HepG2 (cell line): ENCODE data around the gene EEFSEC. TPM values are rescaled to one million over a fixed set of nuclear protein-coding genes. Genes with fewer than 3 reads are reported as not detected.

Source experiments
- ATAC-seq: fragments of 200-7000 bp; cut with Tn5 transposase; 3 replicates; pipeline ENCODE4 v1.9.1; 2020; ENCODE audit warnings: mild to moderate bottlenecking, moderate library complexity
- BruUV-seq: library from RNA; stranded (reverse); fragments of 400-500 nt; replicated peaks from 2 replicates; lab custom pipeline; 2021; lab: Mats Ljungman, UMichigan
- CTCF ChIA-PET: fragments of 300-600 bp; formaldehyde crosslinking; extraction: SDS; loops from one replicate; lab custom pipeline; 2021; ENCODE audit warnings: low total read pairs, inconsistent platforms, low intra/inter-chr PET ratio; lab: Yijun Ruan, JAX
- POLR2A ChIA-PET: fragments of 350-600 bp; sonication (Branson Sonifier 250); formaldehyde crosslinking; loops from one replicate; lab custom pipeline; 2020; ENCODE audit warnings: antibody characterized with exemption, inconsistent platforms; lab: Yijun Ruan, JAX
- DNase-seq: peaks from one replicate; pipeline ENCODE4 v3.0.0-alpha.2; 2015; ENCODE audit warnings: low spot score
- FAIRE-seq: peaks from 3 replicates; lab custom pipeline; 2011; peaks lifted over from hg19 to GRCh38; lab: Jason Lieb, UNC
- H2AFZ ChIP-seq: one replicate; pipeline ENCODE4 v1.6.1; 2011; ENCODE audit warnings: low read length, inconsistent platforms
- H3K27ac ChIP-seq: fragments of 300-600 bp; 3 replicates; pipeline ENCODE4 v1.8.0; 2011; ENCODE audit warnings: mixed run types, mild to moderate bottlenecking, mixed read lengths, low read length, inconsistent platforms; ENCODE audit not compliant: insufficient read depth; ENCODE audit errors: extremely low read length
- H3K27me3 ChIP-seq, 2 experiments: fragments of 200-600 bp in 1 of 2; 2 replicates in 1 of 2; 3 replicates in 1 of 2; pipeline versions ENCODE4 v1.6.0 to v1.8.0; 2011; ENCODE audit warnings: low read length in 2 of 2, mild to moderate bottlenecking in 2 of 2, moderate library complexity in 2 of 2, inconsistent platforms in 1 of 2; ENCODE audit not compliant: insufficient read depth in 2 of 2, control insufficient read depth in 1 of 2
- H3K36me3 ChIP-seq, 2 experiments: fragments of 200-600 bp in 1 of 2; replicated peaks in 1 of 2; 2 replicates in 1 of 2; 3 replicates in 1 of 2; pipeline versions ENCODE4 v1.5.1 to v1.8.0; 2011; ENCODE audit warnings: low read length in 2 of 2, inconsistent platforms in 1 of 2; ENCODE audit not compliant: insufficient read depth in 2 of 2, control insufficient read depth in 1 of 2
- H3K4me1 ChIP-seq: 2 replicates; pipeline ENCODE4 v1.5.1; 2012; ENCODE audit warnings: low read length, inconsistent platforms; ENCODE audit not compliant: insufficient read depth
- H3K4me2 ChIP-seq: 2 replicates; pipeline ENCODE4 v1.6.0; 2011; ENCODE audit warnings: low read depth, low read length, inconsistent platforms
- H3K4me3 ChIP-seq, 3 experiments: fragments of 200-600 bp in 1 of 3; sonication (generic), shearing (Covaris generic) in 1 of 3; replicated peaks in 1 of 3; 2 replicates each; pipeline ENCODE4 v1.5.1; 2011 to 2016; ENCODE audit warnings: low read length in 3 of 3, inconsistent platforms in 2 of 3, low read depth in 2 of 3, mild to moderate bottlenecking in 2 of 3, control low read depth in 1 of 3, mixed read lengths in 1 of 3; ENCODE audit not compliant: insufficient read depth in 1 of 3
- H3K79me2 ChIP-seq: one replicate; pipeline ENCODE4 v1.6.1; 2011; ENCODE audit warnings: low read length, inconsistent platforms; ENCODE audit not compliant: insufficient read depth
- H3K9ac ChIP-seq: 2 replicates; pipeline ENCODE4 v1.6.0; 2011; ENCODE audit warnings: mild to moderate bottlenecking, low read depth, low read length, inconsistent platforms; ENCODE audit not compliant: insufficient read depth
- H3K9me3 ChIP-seq: 2 replicates; pipeline ENCODE4 v1.5.1; 2012; ENCODE audit warnings: mild to moderate bottlenecking, low read length
- H4K20me1 ChIP-seq: 2 replicates; pipeline ENCODE4 v1.6.0; 2011; ENCODE audit warnings: inconsistent platforms, mild to moderate bottlenecking, low read length, moderate library complexity; ENCODE audit not compliant: insufficient read depth
- ARID3A ChIP-seq: IDR thresholded peaks from 2 replicates; pipeline ENCODE4 v1.6.1; 2012; ENCODE audit warnings: low read depth, low read length, improper control_type of control experiment
- DNMT3B ChIP-seq: conservative IDR thresholded peaks from 2 replicates; pipeline ENCODE4 v1.6.1; 2016; ENCODE audit warnings: missing biosample characterization, control low read depth
- FOXA3 ChIP-seq: IDR thresholded peaks from 2 replicates; pipeline ENCODE4 v1.6.1; 2016; ENCODE audit warnings: missing genetic modification reagents, missing compliant biosample characterization
- HNF1B ChIP-seq: sonication (generic); formaldehyde crosslinking; IDR thresholded peaks from 2 replicates; pipeline ENCODE4 v1.5.1; 2020; ENCODE audit warnings: mild to moderate bottlenecking, moderate library complexity, missing genetic modification reagents
- JDP2 ChIP-seq: sonication (generic); formaldehyde crosslinking; IDR thresholded peaks from 2 replicates; pipeline ENCODE4 v1.8.1; 2022; ENCODE audit warnings: missing genetic modification reagents, borderline replicate concordance
- MATR3 ChIP-seq: sonication (generic); formaldehyde crosslinking; IDR thresholded peaks from 2 replicates; pipeline ENCODE4 v1.4.0; 2020; ENCODE audit warnings: missing genetic modification reagents
- MTERF4 ChIP-seq: sonication (generic); formaldehyde crosslinking; IDR thresholded peaks from 2 replicates; pipeline ENCODE4 v1.8.0; 2023; ENCODE audit warnings: mild to moderate bottlenecking, missing genetic modification reagents
- NCOA2 ChIP-seq: sonication (generic); formaldehyde crosslinking; IDR thresholded peaks from 2 replicates; pipeline ENCODE4 v1.8.0; 2022; ENCODE audit warnings: inconsistent platforms
- REL ChIP-seq: sonication (generic); formaldehyde crosslinking; conservative IDR thresholded peaks from 2 replicates; pipeline ENCODE4 v1.8.0; 2022; ENCODE audit warnings: mild to moderate bottlenecking, missing genetic modification reagents, moderate library complexity
- REPIN1 ChIP-seq: sonication (generic); formaldehyde crosslinking; IDR thresholded peaks from 2 replicates; pipeline ENCODE4 v1.8.0; 2022; ENCODE audit warnings: missing genetic modification reagents, low read depth, mild to moderate bottlenecking, borderline replicate concordance
- ZFP82 ChIP-seq: sonication (generic); formaldehyde crosslinking; IDR thresholded peaks from 2 replicates; pipeline ENCODE4 v1.5.1; 2020; ENCODE audit warnings: mild to moderate bottlenecking, missing genetic modification reagents, borderline replicate concordance
- ZNF18 ChIP-seq: sonication (generic); formaldehyde crosslinking; IDR thresholded peaks from 2 replicates; pipeline ENCODE4 v1.8.0; 2022; ENCODE audit warnings: mild to moderate bottlenecking, missing genetic modification reagents; ENCODE audit not compliant: insufficient replicate concordance
- ZNF275 ChIP-seq: sonication (generic); formaldehyde crosslinking; IDR thresholded peaks from 2 replicates; pipeline ENCODE4 v1.8.0; 2022; ENCODE audit warnings: missing genetic modification reagents, mild to moderate bottlenecking, inconsistent platforms, borderline replicate concordance
- ZNF326 ChIP-seq: sonication (generic); formaldehyde crosslinking; IDR thresholded peaks from 2 replicates; pipeline ENCODE4 v1.4.0; 2020; ENCODE audit warnings: missing genetic modification reagents, borderline replicate concordance
- ZNF547 ChIP-seq: sonication (generic); formaldehyde crosslinking; IDR thresholded peaks from 2 replicates; pipeline ENCODE4 v1.5.1; 2020; ENCODE audit warnings: mild to moderate bottlenecking, missing genetic modification reagents
- WGBS: methylation state at CpG from one replicate; pipeline ENCODE4 v1.1.6; 2017; ENCODE audit warnings: low lambda C conversion rate; 5-methylcytosine and 5-hydroxymethylcytosine counted together
- in situ Hi-C: cut with HindIII; loops from 2 replicates; pipeline ENCODE4 v1.10.0; 2017; ENCODE audit warnings: low pct_unique_long_range_greater_than_20kb; ENCODE audit not compliant: extremely low pct_ligation_motif_present
- intact Hi-C: fragments of 100-400 bp; cut with micrococcal nuclease; formaldehyde crosslinking; loops from one replicate; pipeline ENCODE4 v1.10.0; 2022; ENCODE audit not compliant: unreplicated experiment
- polyA plus RNA-seq, 8 experiments: library from polyadenylated mRNA; depleted of rRNA in 3 of 8; stranded (reverse) in 7 of 8; unstranded in 1 of 8; fragments of >200 nt; fragmentation: Illumina TruSeq in 4 of 8; extraction: Trizol in 4 of 8; gene quantifications; 2 replicates each; pipeline versions ENCODE4 v1.2.1 to v1.2.3, GENCODE V29; 2011 to 2016; ENCODE audit warnings: low read depth in 4 of 8, missing spikeins in 1 of 8, mixed read lengths in 1 of 8; ENCODE audit not compliant: insufficient read depth in 1 of 8
- total RNA-seq, 5 experiments: library from RNA; depleted of rRNA; stranded (reverse); fragments of >200 nt; fragmentation: Illumina TruSeq; extraction: Trizol; gene quantifications; 2 replicates each; pipeline ENCODE4 v1.2.3, GENCODE V29; 2016; ENCODE audit warnings: low read depth in 1 of 5

EEFSEC gene
- total and polyA plus RNA-seq, 2 of the 13 experiments (the other 11 are each of a cell fraction or from before 2014, with no cell fraction given) = 6.4 to 24.2 TPM

GRCh38 chr3:128390867-128391266 lies 237.6 kb downstream of the EEFSEC start:
- Histone ChIP-seq H3K27me3 (no peaks in the 10 kb centered on the region), H4K20me1 (no peaks in the 10 kb centered on the region), H3K9ac (no peak overlapping the region), H3K9me3 (no peaks in the 10 kb centered on the region), H3K27ac (no peak overlapping the region), H3K4me3 (no peak overlapping the region), H2AFZ (no peak overlapping the region), H3K4me2 (no peak overlapping the region), H3K4me1 (peaks cover 4% of the 10 kb centered on the region), H3K79me2 (no peaks in the 10 kb centered on the region), H3K36me3 (peaks cover 0 to 3% of the 10 kb centered on the region in 2 experiments; a peak in 2 of 5 replicates)
- intact Hi-C loops = no loop called here
- ChIA-PET CTCF (no interaction called here), POLR2A (no interaction called here)
- DNase-seq (no peak), ATAC-seq (no peak), FAIRE-seq (no peak)
- BruUV-seq = no TSS peak
- TF ChIP-seq MTERF4 (CRISPR knock-in tag) (no peak), NCOA2 (CRISPR knock-in tag) (no peak), REL (CRISPR knock-in tag) (no peak), REPIN1 (CRISPR knock-in tag) (no peak), ZNF326 (CRISPR knock-in tag) (no peak), ZFP82 (CRISPR knock-in tag) (no peak), ZNF547 (CRISPR knock-in tag) (no peak), HNF1B (CRISPR knock-in tag) (no peak), ARID3A (no peak), MATR3 (CRISPR knock-in tag) (no peak), ZNF18 (CRISPR knock-in tag) (no peak), ZNF275 (CRISPR knock-in tag) (no peak), FOXA3 (CRISPR knock-in tag) (no peak), JDP2 (no peak), DNMT3B (no peak)
- 96% methylated on average over 9 of the region's 9 CpGs for WGBS
- in situ Hi-C loops = no loop called here
